GM18511 (cell line): ENCODE results near the gene TDRD1.

Experiments used
- ATAC-seq: cut with Tn5 transposase; IDR thresholded peaks from one replicate; pipeline ENCODE4 v1.9.1; 2021; ENCODE audit warnings: mild to moderate bottlenecking, moderate library complexity; ENCODE audit not compliant: unreplicated experiment

The TDRD1 gene

GRCh38 chr10:114173921-114174694 lies 5.0 kb upstream of the TDRD1 start, which contains the start of gene CCDC186:
CCDC186 (minus strand) TSS chr10:114174203; CDS start chr10:114163268, 10,935 bp downstream.
- peak; percentile 99 for ATAC-seq

DNA sequence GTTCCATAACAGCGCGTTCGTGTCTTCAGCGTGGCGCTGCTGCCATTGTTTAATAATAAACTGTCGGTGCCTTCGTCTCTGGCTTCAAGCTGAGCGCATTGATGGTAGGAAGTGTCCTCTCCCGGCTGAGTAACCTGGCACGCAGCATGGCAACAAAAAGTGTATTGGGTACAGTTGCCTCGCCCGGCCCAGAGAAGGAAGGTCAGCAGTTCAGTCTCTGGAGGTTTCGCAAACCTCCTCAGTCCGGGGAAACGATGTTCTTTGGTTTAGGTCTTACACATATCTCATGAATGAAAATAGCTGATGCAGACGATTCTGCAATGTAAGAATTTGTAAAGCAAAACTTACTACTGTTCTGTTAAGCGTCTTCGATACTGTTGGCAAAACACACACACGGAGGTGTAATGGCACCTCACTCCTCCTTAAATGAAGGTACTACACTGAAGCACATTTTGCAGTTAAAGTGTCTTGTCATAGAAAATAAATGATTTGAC lies 4.4 kb upstream of the TDRD1 start:
- no peak for ATAC-seq

- no peak for ATAC-seq
These were observed 3.5 kb upstream of the TDRD1 start for GRCh38 chr10:114175667-114176066.

DNA sequence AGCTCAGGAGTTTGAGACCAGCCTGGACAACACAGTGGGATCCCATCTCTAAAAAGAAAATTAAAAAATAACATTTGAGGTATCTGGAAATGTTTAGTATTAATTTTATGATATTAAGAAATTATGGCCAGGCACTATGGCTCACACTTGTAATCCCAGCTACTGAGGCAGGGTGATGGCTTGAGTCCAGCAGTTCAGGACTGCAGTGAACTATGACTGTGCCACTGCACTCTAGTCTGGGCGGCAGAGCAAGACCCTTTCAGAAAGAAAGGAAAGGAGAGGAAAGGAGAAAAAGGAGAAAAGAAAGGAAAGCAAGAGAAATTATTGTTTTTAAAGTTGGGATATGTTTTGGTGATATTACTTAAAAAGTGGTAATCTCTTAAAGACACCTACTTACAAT lies 2.6 kb upstream of the TDRD1 start:
- ATAC-seq: no peak

GRCh38 chr10:114179747-114180146 lies 594 bp downstream of the TDRD1 start:
- ATAC-seq: no peak

GRCh38 chr10:114180937-114181336 lies 1.8 kb downstream of the TDRD1 start:
- no peak for ATAC-seq

GRCh38 chr10:114181971-114182370 lies 2.8 kb downstream of the TDRD1 start:
- ATAC-seq: no peak

GRCh38 chr10:114183563-114183962 lies 4.4 kb downstream of the TDRD1 start:
- no peak for ATAC-seq

DNA sequence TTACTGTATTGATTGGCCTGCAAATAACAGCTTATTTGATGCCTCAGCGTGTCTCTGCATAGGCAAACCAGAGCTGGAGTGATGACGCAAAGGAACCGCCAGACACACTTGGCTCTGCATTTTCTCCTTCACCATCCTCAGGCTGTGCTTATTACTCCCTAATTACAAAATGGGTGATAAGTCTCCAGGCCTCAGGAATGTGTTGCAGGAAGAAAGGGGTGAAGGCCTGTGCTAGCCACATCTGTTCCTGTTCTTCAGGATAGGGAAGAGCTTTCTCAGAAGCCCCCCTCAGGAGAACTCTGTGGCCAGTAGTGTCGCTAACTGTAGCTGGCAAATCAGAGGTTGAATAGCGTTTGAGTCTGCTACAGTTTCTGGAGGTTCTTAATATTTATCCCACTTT lies 5.1 kb downstream of the TDRD1 start:
- no peak for ATAC-seq

- ATAC-seq: peak; percentile 49
These were observed 8.8 kb downstream of the TDRD1 start for GRCh38 chr10:114188001-114188400.

GRCh38 chr10:114188900-114189299 lies 9.7 kb downstream of the TDRD1 start:
- no peak for ATAC-seq

- ATAC-seq: no peak
These were observed 10.5 kb downstream of the TDRD1 start for GRCh38 chr10:114189700-114190099.

- peak; percentile 97 for ATAC-seq
These were observed 15.9 kb downstream of the TDRD1 start for GRCh38 chr10:114195079-114195478.

GRCh38 chr10:114199239-114199638 lies 20.1 kb downstream of the TDRD1 start:
- no peak for ATAC-seq

GRCh38 chr10:114202812-114203211 lies 23.7 kb downstream of the TDRD1 start:
- ATAC-seq: no peak

DNA sequence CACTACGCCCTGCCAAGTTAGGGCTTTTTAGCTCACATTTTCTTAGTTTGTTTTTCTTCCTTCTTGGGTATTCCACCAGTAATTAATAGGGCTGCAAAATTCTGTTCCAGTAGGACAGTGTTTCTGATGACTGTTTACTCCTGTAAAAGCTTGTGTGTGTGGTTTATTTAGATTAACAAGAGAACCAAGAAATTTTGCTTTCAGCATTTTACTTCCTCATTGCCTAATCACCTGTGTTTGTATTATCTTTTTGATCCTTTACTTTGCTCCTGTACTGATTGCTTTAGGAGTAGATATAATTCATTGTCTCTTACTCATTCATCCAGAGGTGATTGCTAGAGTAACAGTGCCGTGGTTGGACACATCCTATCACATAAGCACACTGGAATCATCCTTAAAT lies 27.7 kb downstream of the TDRD1 start:
- no peak for ATAC-seq

- ATAC-seq: no peak
These were observed 28.2 kb downstream of the TDRD1 start for GRCh38 chr10:114207349-114207748.

DNA sequence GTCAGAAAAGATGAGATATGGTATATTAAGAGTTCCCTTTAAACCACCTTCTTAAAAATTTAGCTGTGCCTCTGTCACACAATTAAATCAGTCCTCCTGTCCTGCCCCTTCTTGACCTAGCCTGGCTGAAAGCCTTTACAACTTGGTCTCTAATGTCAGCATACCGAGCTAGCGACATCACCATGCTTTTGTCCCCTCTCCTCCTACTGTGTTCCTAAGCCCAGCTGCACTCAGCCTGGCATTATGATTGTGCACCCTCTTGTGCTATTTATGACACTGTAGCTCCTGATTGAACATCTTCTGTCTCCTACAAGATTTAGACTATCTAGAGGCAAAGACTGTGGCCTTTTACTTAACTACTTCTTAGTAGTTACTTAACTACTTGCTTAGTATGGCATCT lies 29.2 kb downstream of the TDRD1 start:
- no peak for ATAC-seq

DNA sequence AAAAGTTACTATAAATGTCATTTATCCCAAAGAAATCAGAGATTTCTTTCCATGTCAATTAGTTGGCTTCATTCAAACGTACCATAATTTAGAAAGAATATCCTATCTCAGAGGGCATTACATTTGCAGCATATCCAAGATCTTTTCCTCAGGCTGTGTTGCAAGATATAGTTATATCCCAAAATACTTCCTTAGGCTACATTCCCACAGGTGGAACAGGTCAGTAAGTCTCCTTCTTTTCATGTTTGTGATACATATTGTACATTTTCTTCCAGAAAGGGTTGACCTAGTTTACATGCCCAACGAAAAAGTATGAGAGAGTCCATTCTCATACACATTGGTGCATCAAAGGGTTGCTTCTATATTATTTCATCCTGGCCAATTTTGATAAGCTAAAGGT lies 33.0 kb downstream of the TDRD1 start:
- no peak for ATAC-seq

GRCh38 chr10:114215033-114215432 lies 35.9 kb downstream of the TDRD1 start:
- ATAC-seq: no peak

DNA sequence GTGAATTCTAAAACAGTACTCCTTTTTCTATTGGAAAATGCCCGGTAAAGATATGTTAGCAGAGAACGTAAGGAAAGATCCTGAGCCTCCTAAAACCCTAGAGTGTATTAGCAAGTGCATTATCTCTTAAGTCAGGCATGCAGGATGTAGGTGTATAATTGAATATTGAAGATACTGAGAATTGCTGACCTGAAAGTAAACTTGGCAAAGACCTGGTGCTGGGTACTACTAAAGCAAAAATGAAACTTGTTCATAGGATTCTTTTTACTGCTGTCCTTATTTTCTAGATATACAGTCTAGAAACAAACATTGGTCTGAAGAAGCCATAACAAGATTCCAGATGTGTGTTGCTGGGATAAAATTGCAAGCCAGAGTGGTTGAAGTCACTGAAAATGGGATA lies 41.1 kb downstream of the TDRD1 start:
- ATAC-seq: no peak

- ATAC-seq: no peak
These were observed 42.1 kb downstream of the TDRD1 start for GRCh38 chr10:114221235-114221634.

- no peak for ATAC-seq
These were observed 43.9 kb downstream of the TDRD1 start for GRCh38 chr10:114223066-114223465.
